Esophagus muscularis mucosa (tissue), 4 donors: ENCODE results near the gene C3orf33. TPM values are rescaled to one million over a fixed set of nuclear protein-coding genes. Genes with fewer than 3 reads are reported as not detected.

Experiments used
- DNase-seq: peaks from one replicate; pipeline ENCODE4 v3.0.0-alpha.2; 2017; ENCODE audit errors: extremely low spot score
- H3K27ac ChIP-seq, 4 donors: fragments of 200-600 bp; sonication (generic); replicated peaks in 1 of 4; 1 replicate in 3 of 4; 2 replicates in 1 of 4; pipeline ENCODE4 v1.5.1; 2016 to 2019; ENCODE audit warnings: mild to moderate bottlenecking in 1 of 4
- H3K27me3 ChIP-seq, 4 donors: fragments of 200-600 bp; sonication (generic); one replicate each; pipeline versions ENCODE4 v1.5.1 to v1.6.0; 2016 to 2019
- H3K36me3 ChIP-seq, 4 donors: fragments of 200-600 bp; sonication (generic); one replicate each; pipeline ENCODE4 v1.5.1; 2016 to 2019
- H3K4me1 ChIP-seq, 4 donors: fragments of 200-600 bp; sonication (generic); one replicate each; pipeline ENCODE4 v1.5.1; 2016 to 2019
- H3K4me3 ChIP-seq, 4 donors: fragments of 200-600 bp; sonication (generic); 1 replicate in 2 of 4; 2 replicates in 2 of 4; pipeline ENCODE4 v1.5.1; 2016 to 2019; ENCODE audit warnings: mild to moderate bottlenecking in 4 of 4, moderate library complexity in 1 of 4
- H3K9me3 ChIP-seq, 4 donors: fragments of 200-600 bp; sonication (generic); 1 replicate in 3 of 4; 2 replicates in 1 of 4; pipeline ENCODE4 v1.5.1; 2016 to 2019
- CTCF ChIP-seq, 3 experiments: fragments of 200-600 bp in 2 of 3; fragments of 450-650 bp in 1 of 3; sonication (generic) in 2 of 3; IDR thresholded peaks; one replicate each; pipeline ENCODE4 v1.5.1; 2017 to 2019; ENCODE audit warnings: antibody characterized with exemption in 3 of 3, mild to moderate bottlenecking in 2 of 3, moderate library complexity in 1 of 3
- EP300 ChIP-seq: sonication (generic); formaldehyde crosslinking; IDR thresholded peaks from one replicate; pipeline ENCODE4 v1.6.1; 2017; ENCODE audit warnings: antibody characterized with exemption
- POLR2A ChIP-seq: fragments of 450-650 bp; IDR thresholded peaks from one replicate; pipeline ENCODE4 v1.6.1; 2017; ENCODE audit warnings: antibody characterized with exemption, moderate library complexity, mild to moderate bottlenecking, low read depth
- POLR2AphosphoS5 ChIP-seq, 2 donors: sonication (generic); formaldehyde crosslinking; IDR thresholded peaks; one replicate each; pipeline ENCODE4 v1.6.1; 2017; ENCODE audit warnings: antibody characterized with exemption in 2 of 2
- WGBS: methylation state at CpG from one replicate; pipeline ENCODE4 v1.1.5; 2018; 5-methylcytosine and 5-hydroxymethylcytosine counted together
- intact Hi-C: fragments of 100-400 bp; cut with DNase I; formaldehyde crosslinking; loops from one replicate; pipeline ENCODE4 v1.15.1; 2023
- total RNA-seq, 4 donors: library from RNA; depleted of rRNA; stranded (reverse); fragments of >200 nt; gene quantifications; one replicate each; pipeline versions ENCODE4 v1.1.0 to v1.2.1, GENCODE V29; 2016

C3orf33 gene
- total RNA-seq, 4 donors from 2014 or later: 2.8 to 3.7 (median 3.1) TPM

GRCh38 chr3:155747946-155748290, 58.2 kb downstream of the C3orf33 start:
- Histone ChIP-seq H3K4me3 (no peak overlapping the region), H3K27ac (no peak overlapping the region), H3K9me3 (no peaks in the 10 kb centered on the region), H3K27me3 (peaks cover 0 to 5% (median 0%) of the 10 kb centered on the region in 4 donors), H3K4me1 (peaks cover 6 to 35% (median 31%) of the 10 kb centered on the region in 4 donors), H3K36me3 (no peaks in the 10 kb centered on the region)
- TF ChIP-seq CTCF (IDR thresholded peaks at IDR 0.05) (no peak), EP300 (no peak), POLR2AphosphoS5 (IDR thresholded peaks at IDR 0.05) (no peak), POLR2A (no peak)
- no peak for DNase-seq
- intact Hi-C loops: loop anchor here (5.0 kb wide), 1 partner anchor 124 kb away; the partner anchor contains the start of gene GMPS
- 79% methylated on average over 3 of the region's 3 CpGs for WGBS

- DNase-seq: no peak
- H3K36me3 ChIP-seq: no peaks in the 10 kb centered on the region
- H3K9me3 ChIP-seq: no peaks in the 10 kb centered on the region
- TF ChIP-seq POLR2A (no peak), POLR2AphosphoS5 (IDR thresholded peaks at IDR 0.05) (no peak), CTCF (IDR thresholded peaks at IDR 0.05) (no peak), EP300 (no peak)
- H3K4me1 ChIP-seq: peaks cover 6 to 35% (median 31%) of the 10 kb centered on the region in 4 donors
- intact Hi-C loops: loop anchor here (5.0 kb wide), 1 partner anchor 125 kb away; the partner anchor contains the start of gene GMPS
- H3K4me3 ChIP-seq: no peak overlapping the region
- H3K27ac ChIP-seq: no peak overlapping the region
- 70% methylated on average over 2 of the region's 2 CpGs for WGBS
- peaks cover 0 to 7% (median 0%) of the 10 kb centered on the region in 4 donors for H3K27me3 ChIP-seq
These were observed 58.7 kb downstream of the C3orf33 start for GRCh38 chr3:155747286-155747945.

- 87% methylated on average over 1 of the region's 1 CpG for WGBS
- intact Hi-C loops: loop anchor here (5.0 kb wide), 1 partner anchor 126 kb away; the partner anchor contains the start of gene GMPS
- H3K4me3 ChIP-seq: no peak overlapping the region
- TF ChIP-seq POLR2AphosphoS5 (IDR thresholded peaks at IDR 0.05): no peak
- TF ChIP-seq EP300: no peak
- TF ChIP-seq CTCF (IDR thresholded peaks at IDR 0.05): no peak
- TF ChIP-seq POLR2A: no peak
- peaks cover 6 to 35% (median 31%) of the 10 kb centered on the region in 4 donors for H3K4me1 ChIP-seq
- no peak overlapping the region for H3K27ac ChIP-seq
- no peaks in the 10 kb centered on the region for H3K9me3 ChIP-seq
- H3K36me3 ChIP-seq: no peaks in the 10 kb centered on the region
- no peak for DNase-seq
- peaks cover 0 to 12% (median 0%) of the 10 kb centered on the region in 4 donors for H3K27me3 ChIP-seq
These were observed 59.4 kb downstream of the C3orf33 start for GRCh38 chr3:155746703-155747102.

GRCh38 chr3:155745795-155746550, 60.1 kb downstream of the C3orf33 start:
- intact Hi-C loops: loop anchor here (5.0 kb wide), 1 partner anchor 126 kb away; the partner anchor contains the start of gene GMPS
- WGBS: 31% methylated on average over 19 of the region's 19 CpGs
- H3K27me3 ChIP-seq: peaks cover 0 to 12% (median 0%) of the 10 kb centered on the region in 4 donors
- no peak for DNase-seq
- H3K4me3 ChIP-seq: peak overlapping the region; percentile 62 to 69 (median 66)
- H3K36me3 ChIP-seq: no peaks in the 10 kb centered on the region
- TF ChIP-seq CTCF (IDR thresholded peaks at IDR 0.05) (no peak), POLR2AphosphoS5 (IDR thresholded peaks at IDR 0.05) (no peak), POLR2A (no peak), EP300 (no peak)
- no peak overlapping the region for H3K27ac ChIP-seq
- no peaks in the 10 kb centered on the region for H3K9me3 ChIP-seq
- peaks cover 6 to 35% (median 31%) of the 10 kb centered on the region in 4 donors for H3K4me1 ChIP-seq
